ENCODE results near the gene RALGAPA1.
A peak's percentile ranks its signal among the peaks of the same experiment; 100 is the strongest.
"Not testable (repeated sequence)": the region's sequence is repeated elsewhere in the genome, so short reads cannot be mapped to it uniquely, and the experiment has no call there.

The RALGAPA1 gene

DNA sequence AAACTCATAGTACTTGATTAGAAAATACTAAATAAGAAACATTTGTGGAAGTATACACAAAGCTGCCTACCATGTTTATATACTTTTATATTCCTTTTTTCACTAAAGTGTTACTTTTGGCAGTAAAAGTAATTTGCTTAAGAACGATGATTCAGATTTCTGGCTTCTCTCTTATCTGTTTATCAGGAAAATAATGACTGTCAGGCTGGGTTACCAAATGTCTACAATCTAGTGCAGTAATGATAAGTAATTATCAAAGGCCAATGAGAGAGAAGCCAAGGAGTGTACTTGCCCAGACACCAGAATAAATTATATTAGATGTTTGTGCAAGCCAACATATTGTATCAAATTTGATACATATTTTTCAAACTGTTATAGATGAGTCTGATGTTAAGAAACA, 113.4 kb downstream of the RALGAPA1 start:
- no peak for DNase-seq

DNA sequence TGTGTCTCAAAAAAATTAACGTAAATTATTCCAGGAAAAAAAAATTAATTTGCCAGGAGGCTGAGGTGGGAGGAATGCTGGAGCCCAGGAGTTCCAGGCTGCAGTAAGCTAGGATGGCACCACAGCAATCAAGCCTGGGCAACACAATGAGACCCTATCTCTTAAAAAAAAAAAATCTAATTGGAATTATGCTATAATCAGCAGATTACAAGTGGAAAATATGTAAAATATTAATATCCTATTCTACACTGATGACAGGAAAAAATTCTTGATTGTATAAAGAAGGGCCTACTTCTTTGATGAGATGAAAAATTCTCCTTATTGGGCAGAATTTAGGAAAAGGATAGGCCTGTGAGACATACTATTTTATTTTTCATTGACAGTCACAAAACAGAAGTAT, 114.0 kb downstream of the RALGAPA1 start:
- DNase-seq, result no peak

DNA sequence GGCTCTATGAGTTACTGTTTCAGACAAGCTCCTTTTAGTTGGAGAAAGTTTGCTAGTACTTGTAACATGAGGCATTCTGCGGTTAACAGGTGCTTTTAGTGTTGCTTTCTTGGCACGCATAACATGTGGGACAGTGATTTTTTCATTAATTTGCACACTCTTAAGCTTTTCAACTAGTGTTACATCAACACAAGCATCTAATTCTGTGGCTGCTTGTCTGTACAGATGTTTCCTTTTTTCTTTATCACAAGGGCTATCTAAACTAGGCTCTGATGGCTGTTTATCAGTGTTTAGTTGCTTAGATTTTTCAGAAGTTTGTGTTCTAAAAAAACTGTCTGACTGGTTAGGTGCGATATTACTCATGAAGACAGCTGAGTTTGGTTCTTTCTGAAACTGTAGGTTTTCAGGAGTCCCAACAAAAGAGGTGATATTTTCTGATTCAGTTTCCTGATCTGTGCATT, 120.1 kb downstream of the RALGAPA1 start:
- DNase-seq, result no peak

DNA sequence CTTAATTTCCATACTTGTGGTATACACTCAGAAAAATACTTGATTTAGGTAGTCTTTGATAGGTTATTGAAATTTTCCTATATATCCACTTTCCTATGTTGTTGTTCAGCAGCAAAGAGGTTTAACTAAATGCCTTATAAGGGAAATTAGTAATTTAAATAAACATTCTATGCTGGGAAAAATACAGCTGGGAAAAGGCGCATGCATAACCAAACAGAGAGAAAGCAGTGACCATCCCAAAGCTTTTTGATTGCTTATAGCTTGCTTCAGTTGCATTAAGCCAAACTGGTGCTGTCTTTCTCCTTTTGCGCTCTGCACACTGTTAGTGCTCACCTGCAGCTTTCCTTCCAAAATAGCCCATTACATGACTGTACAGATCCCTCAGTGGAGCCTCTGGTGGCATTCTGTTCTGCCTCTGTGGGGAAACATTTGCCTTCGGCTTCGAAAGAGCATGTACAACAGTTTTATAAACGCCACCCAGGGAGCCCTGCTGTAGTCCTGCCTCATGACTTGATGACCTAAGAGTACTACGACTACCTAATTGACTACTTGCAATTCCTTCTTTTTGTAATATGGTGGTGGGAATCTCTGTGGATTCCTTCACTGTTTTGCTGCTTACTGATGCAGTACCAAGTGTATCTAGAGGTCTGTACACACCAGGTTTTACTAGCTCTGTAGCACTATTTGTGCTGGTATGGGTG, 120.8 kb downstream of the RALGAPA1 start:
- DNase-seq, result no peak

DNA sequence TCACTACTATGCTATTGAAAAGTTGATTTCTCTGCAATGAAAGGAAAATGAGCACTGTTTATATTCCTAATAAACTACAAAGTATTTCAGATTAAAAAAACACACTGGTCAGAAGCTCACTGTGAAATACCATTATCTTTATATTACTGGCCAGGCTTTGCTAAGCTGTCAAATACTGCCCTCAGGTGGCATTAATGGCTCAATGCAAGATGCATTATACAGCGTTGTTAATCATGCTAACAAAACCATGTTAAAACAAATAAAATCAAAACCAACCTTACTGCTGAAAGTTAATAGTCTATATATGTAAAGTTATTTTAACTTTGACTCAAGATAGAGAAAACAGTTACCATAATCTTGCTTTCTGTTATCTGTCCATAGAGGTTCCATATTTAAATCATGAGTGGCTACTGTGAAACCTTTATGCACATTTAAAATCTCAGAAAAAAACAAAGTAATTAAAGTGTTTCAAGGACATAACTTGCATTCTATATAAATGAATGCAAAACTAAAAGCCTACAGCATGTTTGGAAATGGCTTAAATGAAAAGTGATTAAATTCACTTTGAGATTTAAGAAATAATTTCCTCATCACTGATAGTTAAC, 121.7 kb downstream of the RALGAPA1 start:
- peak; percentile 6 to 31 for DNase-seq

DNA sequence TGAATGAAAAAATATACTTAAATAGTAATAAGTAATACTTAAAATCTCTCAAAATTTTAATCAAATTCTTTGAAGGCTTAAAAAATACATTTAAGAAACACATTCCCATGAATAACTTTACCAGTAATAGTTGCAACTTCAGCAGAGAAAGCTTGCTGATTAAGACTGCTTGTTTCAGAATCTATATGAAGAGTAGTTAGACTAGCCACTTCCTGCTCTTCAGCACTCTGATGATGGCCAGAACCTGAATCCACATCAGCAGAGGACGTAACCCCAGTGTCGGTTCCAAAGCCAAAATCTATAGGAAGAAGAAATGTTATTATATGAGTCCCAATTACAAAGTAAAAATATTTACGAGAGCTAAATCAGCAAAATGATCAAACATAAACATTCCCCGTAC, 125.4 kb downstream of the RALGAPA1 start:
- not testable (repeated sequence) for DNase-seq

DNA sequence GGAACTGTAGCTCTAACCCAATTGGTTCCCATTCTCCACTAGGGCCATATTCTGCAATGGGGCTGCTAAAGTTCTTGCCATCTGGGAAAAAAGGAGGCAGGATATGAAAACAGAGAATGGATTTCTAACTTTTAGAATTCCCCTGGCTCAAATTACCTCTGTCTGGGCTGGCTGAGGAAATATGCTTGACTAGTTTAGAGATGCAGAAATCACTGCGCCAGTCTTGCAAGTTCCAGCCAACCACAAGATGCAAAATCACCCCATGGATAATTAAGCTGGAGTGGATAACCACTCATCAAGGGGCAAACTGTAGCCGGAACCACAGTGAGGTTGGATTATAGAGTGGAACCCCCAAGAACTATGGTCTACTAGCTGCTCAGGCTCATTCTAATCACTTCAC, 126.3 kb downstream of the RALGAPA1 start:
- no peak for DNase-seq

DNA sequence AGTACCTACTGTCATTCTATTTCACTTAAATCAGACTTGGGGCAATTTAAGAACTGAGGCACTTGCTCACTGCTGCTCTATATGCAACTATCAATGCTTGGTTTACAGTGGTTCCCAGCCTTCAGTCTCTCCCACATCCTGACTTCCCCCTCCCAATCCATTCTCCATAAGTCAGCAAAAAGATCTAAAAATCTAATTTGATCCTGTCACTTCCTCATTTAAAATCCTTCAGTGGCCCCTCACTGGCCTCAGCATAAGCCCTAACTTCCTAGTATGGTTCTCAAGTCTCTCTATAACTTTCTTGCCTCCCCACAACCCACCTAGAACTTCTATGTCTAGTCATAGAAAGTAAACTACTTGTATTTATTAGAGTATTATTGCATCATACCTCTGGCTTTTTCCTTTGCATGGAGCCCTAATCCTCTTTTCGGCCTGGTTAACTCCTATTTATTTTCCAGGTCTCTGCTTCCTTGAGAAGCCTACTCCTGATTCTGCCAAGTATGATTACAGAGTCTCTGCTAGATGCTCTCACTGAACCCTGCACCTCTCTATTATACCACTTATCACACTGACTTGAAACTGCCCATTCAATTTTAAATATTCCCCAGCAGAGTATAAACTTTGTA, 130.6 kb downstream of the RALGAPA1 start:
- no peak for DNase-seq

DNA sequence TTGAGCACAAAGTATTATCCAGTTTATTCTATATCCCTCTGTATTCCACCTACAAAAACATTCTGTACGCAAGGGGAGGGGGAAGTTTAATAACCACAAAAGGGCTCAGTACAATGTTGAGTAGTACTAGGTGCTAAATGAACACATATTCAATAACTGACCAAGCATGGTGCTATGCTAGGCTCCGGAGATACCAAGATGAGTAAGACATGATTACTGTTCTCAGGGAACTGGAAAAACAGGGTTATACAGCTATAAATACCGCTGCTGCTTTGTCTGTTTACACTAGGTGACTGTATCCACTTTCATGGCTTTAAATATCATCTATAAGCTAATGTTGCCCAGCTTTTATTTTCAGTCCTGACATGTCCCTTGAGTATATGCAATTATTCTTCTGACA, 139.3 kb downstream of the RALGAPA1 start:
- DNase-seq, result no peak

DNA sequence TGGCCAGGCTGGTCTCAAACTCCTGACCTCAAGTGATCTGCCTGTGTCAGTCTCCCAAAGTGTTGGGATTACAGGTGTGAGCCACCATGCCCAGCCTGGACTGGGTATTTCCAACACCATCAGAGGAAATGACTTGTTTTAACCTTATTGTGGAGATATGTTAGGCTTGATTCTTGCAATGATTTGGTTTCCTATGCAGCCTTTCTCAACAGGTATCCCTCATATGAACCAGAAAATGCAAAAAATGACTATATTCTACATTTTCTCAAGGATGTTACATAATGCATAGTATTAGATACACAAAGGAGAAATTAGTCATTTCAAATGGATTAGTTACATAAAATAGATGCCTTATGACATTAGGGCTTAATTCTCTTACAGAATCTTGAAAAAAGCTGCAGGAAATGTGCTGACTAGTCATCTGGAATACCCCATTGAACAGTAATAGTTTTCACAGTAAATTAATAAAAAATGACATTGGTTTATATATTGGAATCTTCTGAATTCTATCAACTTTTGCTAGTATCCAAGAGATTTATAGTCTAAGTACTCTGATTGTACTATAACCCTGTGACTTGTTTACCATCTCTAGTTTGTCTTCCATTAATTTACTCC, 142.6 kb downstream of the RALGAPA1 start:
- DNase-seq, result no peak

DNA sequence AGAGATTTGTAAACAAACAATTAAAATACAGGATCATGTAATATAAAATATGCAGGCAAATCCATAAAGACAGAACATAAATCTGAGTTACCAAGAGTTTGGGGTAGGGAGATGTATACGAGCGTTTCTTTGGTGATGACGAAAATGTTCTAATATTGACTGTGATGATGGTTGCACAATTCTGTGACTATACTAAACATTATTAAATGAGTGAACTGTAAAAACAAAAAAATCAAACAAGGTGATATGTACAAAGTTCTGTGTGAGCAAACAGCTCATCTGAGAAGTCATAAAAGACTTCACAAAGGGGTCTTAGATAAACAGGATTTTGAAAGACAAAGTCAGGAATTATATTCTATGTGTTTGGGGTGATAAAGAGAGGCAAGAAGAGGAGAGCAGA, 147.2 kb downstream of the RALGAPA1 start:
- no peak for DNase-seq

DNA sequence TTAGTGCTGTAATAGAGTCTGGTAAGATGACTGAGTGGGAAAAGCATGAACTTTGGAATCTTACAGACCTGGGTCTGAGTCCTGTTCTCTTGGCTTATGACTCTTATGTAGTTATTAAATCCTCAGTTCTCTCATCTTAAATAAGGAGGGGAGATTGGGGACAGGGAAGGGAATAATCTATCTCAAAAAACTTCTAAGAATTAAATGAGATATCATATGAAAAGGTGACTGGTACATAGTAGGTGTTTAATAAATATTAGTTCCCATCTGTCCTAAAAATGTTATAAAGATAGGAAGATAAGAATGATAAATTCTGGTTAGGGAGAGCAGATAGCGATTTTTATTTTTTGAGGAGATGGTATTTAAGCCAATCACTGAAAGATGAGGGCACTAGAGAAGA, 156.1 kb downstream of the RALGAPA1 start:
- DNase-seq, result no peak

DNA sequence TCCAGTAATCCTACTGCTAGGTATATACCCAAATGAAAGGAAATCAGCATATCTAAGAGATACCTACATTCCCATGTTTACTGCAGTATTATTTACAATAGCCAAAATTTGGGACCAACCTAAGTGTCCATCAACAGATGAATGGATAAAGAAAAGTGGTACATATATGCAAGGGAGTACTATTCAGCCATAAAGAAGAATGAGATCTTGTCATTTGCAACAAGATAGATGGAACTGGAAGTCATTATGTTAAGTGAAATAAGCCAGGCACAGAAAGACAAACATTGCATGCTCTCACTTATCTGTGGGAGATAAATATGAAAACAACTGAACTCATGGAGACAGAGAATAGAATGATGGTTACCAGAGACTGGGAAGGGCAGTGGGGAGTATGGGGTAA, 165.6 kb downstream of the RALGAPA1 start:
- DNase-seq, result no peak

DNA sequence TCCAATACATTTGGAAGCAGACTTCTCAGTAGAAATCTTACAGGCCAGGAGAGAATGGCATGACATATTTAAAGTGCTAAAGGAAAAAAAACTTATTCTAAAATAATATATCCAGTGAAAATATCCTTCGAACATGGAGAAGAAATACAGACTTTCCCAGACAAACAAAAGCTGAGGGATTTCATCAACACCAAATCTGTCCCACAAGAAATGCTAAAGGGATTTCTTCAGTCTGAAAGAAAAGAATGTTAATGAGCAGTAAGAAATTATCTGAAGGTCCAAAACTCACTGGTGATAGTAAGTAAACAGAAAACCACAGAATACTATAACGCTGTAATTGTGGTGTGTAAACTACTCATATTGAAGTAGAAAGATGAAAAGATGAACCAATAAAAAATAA, 171.2 kb downstream of the RALGAPA1 start:
- no peak for DNase-seq

DNA sequence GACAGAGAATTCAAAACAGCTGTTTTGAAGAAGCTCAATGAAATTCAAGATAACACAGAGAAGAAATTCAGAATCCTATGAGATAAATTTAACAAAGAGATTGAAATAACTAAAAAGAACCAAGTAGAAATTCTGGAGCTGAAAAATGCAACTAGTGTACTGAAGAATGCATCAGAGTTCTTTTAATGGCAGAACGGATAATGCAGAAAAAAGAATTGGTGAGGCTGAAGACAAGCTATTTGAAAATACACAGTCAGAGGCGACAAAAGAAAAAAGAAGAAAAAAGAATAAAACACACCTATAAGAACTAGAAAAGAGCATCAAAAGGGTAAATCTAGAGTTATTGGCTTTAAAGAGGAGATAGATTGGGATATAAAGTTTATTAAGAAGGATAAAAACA, 171.8 kb downstream of the RALGAPA1 start:
- no peak for DNase-seq

DNA sequence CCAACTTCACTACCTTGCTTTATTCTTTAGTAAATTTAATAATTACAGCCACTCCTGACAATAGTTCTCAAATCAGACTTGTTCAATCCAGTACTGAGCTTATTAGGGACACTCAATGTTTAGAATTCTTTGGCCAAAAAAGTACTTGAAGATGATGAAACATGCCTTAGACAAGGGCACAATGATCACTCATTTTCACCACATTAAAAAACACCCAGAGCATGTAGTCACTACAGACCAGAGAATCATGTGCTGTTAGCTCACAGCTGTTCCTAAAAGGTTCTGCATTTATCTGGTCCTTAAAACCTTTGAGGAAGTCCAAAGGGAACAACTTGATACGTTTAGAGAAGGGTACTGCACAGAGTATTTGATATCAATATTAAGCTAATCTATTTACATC, 176.4 kb downstream of the RALGAPA1 start:
- no peak for DNase-seq

DNA sequence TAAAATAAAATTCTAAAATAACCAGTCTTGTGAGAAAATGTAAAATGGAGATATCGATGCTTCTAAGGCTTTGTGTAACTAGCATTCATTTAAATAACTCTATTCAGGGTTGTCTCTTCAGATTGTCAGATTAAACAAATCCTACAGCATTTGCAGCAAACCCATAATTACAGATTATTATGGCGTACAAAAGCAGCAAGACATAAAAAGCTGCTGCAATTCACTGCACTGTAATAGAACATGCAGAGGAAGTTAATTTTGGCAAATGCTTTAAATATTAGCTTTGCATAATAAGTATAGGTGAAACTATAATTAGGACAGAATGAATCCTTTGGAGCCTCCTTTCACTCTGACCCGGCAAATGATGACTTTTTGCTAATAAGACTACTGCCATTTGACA, 176.8 kb downstream of the RALGAPA1 start:
- no peak for DNase-seq

DNA sequence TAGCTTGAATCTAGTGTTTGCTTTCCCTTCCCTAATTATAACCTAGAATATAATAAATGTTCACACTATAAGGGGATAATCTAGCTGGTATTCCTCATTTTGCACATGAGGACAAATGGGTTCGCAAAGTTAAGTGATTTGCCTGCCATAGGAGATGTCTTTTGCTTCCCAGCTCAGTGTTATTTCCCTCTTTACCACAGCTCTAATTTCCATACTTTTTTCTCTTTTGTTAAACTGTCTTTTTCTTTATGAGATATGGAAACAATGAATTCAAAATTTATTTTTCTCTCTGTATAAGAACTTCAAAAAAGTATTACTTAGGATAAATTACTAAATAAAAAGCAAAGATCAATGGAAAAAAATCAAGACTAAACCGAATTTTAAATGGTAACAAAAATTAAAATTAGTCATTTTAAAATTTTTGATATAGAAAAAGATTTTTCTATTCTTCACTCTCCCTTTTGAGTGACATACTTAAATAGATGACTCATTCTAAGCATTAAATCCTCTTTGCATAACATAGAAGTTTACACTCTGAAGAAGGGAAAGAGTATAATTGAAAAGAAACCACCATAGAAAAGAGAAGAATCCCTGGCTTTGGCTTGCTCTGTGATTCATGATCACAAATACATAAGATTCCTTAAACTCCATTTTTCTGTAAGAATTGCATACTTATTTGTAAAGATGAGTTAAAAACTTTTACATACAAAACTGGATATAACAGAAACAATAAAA, 177.9 kb downstream of the RALGAPA1 start:
- no peak for DNase-seq

DNA sequence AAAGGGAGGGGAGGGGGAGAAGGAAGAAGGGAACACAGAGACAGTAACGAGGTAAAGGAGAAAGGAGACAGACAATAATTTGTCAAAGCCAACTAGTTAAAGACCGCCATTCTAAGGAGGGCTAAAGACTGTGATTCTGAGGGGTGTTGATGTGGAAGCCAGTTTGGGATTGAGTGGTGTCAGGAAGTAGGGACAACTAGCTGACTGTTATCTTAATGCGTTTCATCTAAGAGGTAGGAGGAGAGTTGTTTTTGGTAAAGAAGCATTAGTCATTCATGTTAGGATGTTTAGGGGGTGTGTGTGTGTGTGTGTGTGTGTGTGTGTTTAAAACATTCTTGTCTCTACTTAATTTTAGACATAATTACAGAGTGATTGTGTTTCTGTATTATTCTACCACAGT, 180.1 kb downstream of the RALGAPA1 start:
- no peak for DNase-seq

DNA sequence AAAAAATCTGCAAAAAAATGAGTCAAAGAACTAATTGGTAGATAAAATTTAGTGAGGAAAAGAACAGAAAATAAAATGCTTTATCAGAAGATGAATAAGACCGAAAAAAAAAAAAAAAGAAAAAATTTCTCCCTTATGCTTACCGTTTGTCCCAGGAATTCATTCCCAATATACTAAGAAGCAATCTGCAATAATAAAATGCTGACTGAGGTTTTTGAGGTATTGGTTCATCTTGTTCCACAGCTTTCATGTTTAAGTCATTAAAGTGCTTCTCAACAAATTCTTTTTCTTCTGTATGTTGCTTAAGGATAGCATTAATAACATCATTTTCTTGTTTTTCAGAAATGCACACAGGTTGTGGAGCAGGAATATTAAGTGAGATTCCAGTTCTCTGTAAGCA, 182.1 kb downstream of the RALGAPA1 start:
- not testable (repeated sequence) for DNase-seq

DNA sequence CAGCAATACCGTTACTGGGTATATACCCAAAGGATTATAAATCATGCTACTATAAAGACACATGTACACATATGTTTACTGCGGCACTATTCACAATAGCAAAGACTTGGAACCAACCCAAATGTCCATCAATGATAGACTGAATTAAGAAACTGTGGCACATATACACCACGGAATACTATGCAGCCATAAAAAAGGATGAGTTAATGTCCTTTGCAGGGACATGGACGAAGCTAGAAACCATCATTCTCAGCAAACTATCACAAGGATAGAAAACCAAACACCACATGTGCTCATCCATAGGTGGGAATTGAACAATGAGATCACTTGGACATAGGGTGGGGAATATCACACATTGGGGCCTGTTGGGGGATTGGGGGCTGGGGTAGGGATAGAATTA, 187.1 kb downstream of the RALGAPA1 start:
- DNase-seq, result not testable (repeated sequence)

DNA sequence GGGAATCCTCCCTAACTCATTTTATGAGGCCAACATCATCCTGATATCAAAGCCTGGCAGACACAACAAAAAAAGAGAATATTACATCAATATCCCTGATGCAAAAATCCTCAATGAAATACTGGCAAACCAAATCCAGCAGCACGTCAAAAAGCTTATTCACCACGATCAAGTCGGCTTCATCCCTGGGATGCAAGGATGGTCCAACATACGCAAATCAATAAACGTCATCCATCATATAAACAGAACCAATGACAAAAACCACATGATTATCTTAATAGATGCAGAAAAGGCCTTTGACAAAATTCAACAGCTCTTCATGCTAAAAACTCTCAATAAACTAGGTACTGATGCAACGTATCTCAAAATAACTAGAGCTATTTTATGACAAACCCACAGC, 189.1 kb downstream of the RALGAPA1 start:
- not testable (repeated sequence) for DNase-seq

DNA sequence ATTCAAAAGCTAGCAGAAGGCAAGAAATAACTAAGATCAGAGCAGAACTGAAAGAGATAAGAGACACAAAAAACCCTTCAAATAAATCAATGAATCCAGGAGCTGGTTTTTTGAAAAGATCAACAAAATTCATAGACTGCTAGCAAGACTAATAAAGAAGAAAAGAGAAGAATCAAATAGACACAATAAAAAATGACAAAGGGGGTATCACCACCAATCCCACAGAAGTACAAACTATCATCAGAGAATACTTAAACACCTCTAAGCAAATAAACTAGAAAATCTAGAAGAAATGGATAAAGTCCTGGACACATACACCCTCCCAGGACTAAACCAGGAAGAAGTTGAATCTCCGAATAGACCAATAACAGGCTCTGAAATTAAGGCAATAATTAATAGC, 189.6 kb downstream of the RALGAPA1 start:
- DNase-seq, result not testable (repeated sequence)

Data from activated CD4-positive, alpha-beta T cell treated with anti-CD3 and anti-CD28 coated beads, Interleukin-2, amount 50 U/mL, for 48 hours (primary cell).